NCI-H1105 treated with DMSO at 0.1 percent for 48 hours (cell line): ENCODE results near the gene YWHAG.
"Not testable (repeated sequence)": the region's sequence is repeated elsewhere in the genome, so short reads cannot be mapped to it uniquely, and the experiment has no call there.

Experiments
- DNase-seq: peaks from one replicate; lab custom pipeline; 2025; lab: John Stamatoyannopoulos, UW

Gene YWHAG

GRCh38 chr7:76294344-76295024 is 64.3 kb downstream of the YWHAG start:
- DNase-seq: peak; percentile 82

- DNase-seq: no peak
Measured at GRCh38 chr7:76293407-76293901, 65.3 kb downstream of the YWHAG start.

DNA sequence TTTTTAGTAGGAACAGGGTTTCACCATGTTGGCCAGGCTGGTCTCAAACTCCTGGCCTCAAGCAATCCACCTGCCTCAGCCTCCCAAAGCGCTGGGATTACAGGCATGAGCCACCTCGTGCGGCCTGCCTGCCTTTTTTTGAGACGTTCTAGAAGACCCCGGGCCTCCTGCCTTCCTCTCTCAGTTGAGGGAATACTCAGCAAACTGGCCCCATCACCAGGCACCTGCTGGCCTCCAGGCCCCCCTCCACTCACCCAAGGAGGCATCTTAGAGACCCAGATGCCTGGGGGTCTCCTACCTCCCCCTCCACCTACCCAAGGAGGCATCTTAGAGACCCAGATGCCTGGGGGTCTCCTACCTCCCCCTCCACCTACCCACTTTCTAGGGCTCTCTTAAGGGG is 65.9 kb downstream of the YWHAG start:
- DNase-seq: not testable (repeated sequence)

DNA sequence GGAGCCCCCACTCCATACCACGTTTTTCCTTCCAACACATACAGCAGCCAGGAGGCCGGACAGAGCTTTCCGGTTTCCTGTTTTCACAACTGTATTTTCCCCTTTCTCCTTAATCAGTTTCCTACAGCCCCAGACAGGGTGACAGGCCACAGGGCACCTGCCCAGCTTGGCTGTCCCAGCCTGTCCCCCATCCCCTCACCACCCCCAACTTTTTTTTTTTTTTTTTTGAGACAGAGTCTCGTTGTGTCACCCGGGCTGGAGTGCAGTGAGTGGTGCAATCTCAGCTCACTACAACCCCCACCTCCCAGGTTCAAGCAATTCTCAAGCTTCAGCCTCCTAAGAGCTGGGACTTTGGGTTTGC is 66.6 kb downstream of the YWHAG start:
- DNase-seq: no peak

GRCh38 chr7:76291351-76292212 is 67.2 kb downstream of the YWHAG start:
- peak; percentile 60 for DNase-seq

DNA sequence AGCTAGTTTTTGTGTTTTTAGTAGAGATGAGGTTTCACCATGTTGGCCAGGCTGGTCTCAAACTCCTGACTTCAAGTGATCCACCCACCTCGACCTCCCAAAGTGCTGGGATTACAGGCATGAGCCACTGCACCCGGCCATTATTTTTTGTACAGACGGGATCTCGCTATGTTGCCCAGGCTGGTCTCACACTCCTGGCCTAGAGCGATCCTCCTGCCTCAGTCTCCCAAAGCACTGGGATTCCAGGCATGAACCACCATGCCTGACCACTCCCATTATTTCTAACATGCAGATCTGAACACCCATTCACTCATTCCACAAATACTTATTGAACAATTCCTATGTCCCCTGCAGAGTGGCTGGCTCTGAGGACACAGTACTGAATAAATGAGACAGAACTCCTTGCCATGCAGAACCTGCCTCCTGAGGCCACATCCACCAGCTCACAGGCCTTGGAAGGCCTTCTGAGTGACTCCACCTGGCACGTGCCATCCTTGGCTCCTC is 67.9 kb downstream of the YWHAG start:
- not testable (repeated sequence) for DNase-seq

- no peak for DNase-seq
Measured at GRCh38 chr7:76286842-76287403, 71.9 kb downstream of the YWHAG start.

DNA sequence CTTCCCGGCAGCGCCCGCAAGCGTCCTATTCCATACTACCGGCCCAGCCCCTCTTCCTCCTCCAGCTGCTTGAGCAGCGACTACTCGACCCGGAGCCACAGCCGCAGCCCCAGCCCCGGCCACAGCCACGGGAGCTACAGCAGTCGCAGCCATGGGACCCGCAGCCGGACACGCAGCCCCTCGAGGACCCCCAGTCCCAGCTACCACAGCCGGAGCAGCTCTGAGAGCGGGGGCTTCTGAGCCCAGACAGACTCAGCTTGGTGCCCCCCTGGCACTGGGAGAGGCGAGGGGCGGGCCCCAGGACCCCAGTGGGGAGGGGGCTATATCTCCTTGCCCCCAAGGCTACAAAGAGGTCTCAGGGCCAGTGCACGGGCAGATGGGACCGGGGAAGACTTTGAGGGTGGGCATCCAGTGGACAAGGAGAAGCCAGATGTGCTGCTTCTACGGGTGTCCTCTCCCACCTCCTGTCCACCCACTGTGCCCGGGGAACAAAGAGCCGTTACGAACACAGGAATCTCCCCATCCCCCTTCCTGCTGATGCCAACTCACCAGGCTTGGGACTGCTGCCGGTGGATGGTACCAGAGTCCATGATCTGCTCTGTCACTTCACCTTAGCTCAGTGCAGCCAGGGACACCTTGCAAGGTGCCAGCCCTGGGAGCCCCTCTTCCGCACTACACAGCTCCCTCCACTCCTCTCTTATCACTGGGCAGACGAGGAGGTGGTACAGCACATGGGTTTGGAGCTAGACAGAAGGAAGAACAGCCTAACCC is 73.0 kb downstream of the YWHAG start:
- no peak for DNase-seq

DNA sequence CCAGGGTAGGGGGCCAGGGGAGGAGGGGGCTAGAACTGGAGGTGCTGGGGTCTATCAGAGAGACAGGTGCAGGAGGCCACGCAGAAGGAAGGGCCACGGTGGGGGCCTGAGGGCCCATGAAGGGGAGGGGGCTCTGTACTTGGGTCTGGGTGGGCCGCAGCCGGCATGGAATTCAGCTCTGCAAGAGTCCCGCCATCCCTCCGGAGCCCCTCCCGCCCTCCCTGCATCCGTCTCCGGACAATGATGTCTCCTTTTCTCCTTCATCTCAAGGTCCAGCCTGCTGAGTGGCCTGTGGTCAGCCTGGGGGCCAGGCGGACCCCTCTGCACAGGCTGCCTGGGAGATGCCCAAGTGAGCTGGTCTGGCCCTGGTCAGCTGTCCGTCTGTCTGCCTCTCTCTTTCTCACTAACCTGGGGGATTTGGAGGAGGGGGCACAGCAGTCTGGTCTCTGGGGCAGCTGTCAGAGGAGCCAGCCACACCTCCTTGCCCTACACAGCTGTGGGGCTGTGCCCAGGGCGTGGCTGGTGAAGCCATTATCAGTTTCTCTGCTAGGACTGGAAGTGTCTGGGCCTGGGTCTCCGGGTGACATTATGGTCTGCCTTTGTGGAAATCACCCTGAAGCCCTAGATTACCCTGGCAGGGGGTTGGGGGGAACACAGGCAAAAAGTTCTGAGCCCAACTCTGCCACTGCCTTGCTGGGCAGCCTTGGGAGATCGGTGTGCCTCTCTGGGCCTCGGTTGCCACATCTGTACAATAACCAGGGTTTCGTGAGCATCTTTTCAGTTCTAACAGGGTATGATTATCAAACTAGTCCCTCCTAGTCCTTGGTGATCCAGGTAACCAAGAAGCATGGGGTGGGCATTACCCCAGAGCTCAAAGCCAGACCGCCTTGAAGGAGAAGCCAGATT is 75.3 kb downstream of the YWHAG start:
- DNase-seq: no peak

DNA sequence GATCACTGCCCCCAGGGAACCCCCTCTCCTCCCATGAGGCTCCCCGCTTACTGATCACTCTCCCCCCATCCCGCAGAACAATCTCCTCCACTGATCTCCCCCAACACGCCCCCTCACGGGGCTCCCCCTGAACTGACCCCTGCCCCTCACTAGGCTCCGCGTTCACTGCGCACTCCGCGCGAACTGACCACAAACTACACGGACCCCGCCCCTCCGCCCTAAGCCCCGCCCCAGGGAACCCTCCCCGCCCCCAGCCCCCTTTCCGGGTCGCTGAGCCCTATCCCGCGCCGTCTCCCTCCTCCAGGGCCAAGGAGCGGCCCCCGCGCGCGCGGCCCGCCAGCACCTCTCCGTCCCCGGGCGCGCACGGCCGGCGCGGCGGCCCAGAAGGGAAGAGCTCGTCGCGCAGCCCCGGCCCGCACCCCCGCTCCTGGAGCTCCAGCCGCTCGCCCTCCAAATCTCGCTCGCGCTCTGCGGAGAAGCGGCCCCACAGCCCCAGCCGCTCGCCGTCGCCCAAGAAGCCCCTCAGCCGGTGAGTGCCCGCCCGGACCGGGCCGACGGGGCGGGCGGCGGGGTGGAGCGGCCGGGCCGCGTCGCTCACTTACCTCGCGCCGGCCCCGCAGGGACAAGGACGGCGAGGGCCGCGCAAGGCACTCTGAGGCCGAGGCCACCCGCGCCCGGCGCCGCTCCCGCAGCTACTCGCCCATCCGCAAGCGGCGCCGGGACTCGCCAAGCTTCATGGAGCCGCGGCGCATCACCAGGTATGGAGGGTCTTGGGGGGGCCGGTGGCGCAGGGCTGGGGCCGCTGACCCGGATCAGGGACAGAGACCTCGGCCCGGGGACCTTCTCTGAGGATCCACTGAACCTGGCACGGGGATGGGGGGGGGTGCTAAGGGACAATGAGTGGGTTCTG is 76.2 kb downstream of the YWHAG start:
- DNase-seq: no peak

DNA sequence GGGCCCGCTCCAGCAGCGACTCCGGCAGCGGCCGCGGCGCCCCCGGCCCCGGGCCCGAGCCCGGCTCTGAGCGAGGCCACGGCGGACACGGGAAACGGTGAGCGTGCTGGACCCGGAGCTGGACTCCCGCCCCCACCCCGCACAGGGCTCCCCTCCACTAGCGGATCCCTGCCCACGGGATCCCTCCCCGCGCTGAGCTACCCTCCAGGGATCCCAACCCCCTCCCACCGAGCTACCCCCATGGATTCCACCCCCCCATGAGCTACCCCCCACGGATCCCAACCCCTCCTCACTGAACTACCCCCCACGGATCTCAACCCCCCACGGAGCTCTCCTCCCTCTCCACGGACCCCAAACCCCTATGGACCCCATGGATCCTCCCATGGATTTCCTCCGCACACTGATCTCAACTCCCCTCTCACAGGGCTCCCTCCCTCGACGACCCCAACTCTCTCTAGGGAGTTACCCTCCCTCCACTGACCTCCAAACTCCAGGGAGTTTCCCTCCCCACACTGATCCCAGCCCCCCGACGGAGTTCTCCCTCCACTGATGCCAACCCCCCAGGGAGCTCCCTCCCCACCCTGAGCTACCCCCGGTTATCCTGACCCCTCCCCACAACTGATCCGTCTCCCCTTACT is 77.0 kb downstream of the YWHAG start:
- DNase-seq: no peak

DNA sequence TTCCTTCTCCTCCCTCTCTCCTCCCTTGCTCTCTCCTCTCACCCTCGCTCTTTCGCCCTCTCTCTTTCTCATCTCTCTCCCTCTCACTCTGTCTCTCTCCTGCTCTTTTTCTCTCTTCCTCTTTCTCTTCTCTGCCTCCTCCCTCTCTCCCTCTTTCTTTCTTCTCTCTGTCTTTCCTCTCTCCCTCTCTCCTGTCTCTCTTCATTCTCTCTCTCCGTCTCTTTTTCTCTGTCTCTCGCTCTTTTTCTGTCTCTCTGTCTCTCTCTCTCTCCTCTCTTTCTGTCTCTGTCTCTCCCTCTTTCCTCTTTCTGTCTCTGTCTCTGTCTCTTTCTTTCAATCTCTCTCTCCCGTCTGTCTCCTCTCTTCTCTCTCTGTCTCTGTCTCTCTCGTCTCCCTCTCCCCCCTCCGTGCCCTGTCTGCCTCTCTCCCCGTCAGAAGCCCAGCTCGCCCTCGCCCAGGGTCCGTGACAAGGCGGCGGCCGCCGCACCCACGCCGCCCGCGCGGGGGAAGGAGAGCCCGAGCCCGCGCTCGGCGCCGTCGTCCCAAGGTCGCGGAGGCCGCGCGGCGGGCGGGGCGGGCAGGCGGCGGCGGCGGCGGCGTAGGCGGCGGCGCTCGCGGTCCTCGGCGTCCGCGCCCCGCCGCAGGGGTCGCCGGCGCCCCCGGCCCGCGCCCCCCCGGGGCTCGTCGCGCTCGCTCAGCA is 77.6 kb downstream of the YWHAG start:
- DNase-seq: no peak

GRCh38 chr7:76280408-76280807 is 78.4 kb downstream of the YWHAG start:
- DNase-seq: no peak

DNA sequence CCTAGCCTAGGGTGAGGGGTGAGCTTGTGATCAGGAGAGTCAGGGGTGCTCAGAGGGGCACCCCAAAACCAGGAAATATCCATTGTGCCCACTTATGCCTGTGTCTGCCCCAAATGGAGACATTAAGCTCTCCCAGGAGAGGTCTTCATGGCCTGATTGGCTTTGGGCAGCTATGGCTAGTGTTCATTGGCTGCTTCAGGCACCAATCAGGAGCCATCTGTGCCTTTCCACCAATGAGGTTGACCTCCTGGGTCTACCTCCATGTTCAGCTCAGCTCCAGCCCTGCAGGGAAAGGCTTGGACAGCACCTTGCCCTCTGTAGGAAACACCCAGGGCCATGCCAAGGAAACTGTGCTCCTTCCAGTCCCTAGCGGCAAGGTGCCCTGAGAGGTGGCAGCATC is 80.3 kb downstream of the YWHAG start:
- no peak for DNase-seq
